Measurements from ENCODE around the gene ATP2B3.
"Not testable (repeated sequence)": the region's sequence is repeated elsewhere in the genome, so short reads cannot be mapped to it uniquely, and the experiment has no call there.

Gene ATP2B3

GRCh38 chrX:153593811-153594500 lies 76.5 kb downstream of the ATP2B3 start:
- DNase-seq (ENCODE audit: low read depth in 2 of 2) = no peak

GRCh38 chrX:153595387-153595786 lies 77.9 kb downstream of the ATP2B3 start:
- DNase-seq (ENCODE audit: low read depth in 2 of 2) = no peak

GRCh38 chrX:153595859-153596857 lies 78.7 kb downstream of the ATP2B3 start:
- no peak for DNase-seq (ENCODE audit: low read depth in 2 of 2)

GRCh38 chrX:153596981-153597750 lies 79.7 kb downstream of the ATP2B3 start:
- DNase-seq (ENCODE audit: low read depth in 2 of 2) = no peak

GRCh38 chrX:153598541-153599191 lies 81.2 kb downstream of the ATP2B3 start, which contains the start of gene CCNQ:
TSS of gene CCNQ (minus strand) at chrX:153599139. CDS start at chrX:153599073, 66 bp downstream.
- no peak for DNase-seq (ENCODE audit: low read depth in 2 of 2)

- peak; percentile 79 to 80 for DNase-seq (ENCODE audit: low read depth in 2 of 2)
Observed at GRCh38 chrX:153599192-153600031, 82.0 kb downstream of the ATP2B3 start.

- DNase-seq (ENCODE audit: low read depth in 2 of 2) = no peak
Observed at GRCh38 chrX:153600032-153600373, 82.6 kb downstream of the ATP2B3 start.

- no peak for DNase-seq (ENCODE audit: low read depth in 2 of 2)
Observed at GRCh38 chrX:153600921-153601320, 83.5 kb downstream of the ATP2B3 start.

- no peak for DNase-seq (ENCODE audit: low read depth in 2 of 2)
Observed at GRCh38 chrX:153601511-153602110, 84.2 kb downstream of the ATP2B3 start.

- no peak for DNase-seq (ENCODE audit: low read depth in 2 of 2)
Observed at GRCh38 chrX:153602601-153603000, 85.2 kb downstream of the ATP2B3 start.

- no peak for DNase-seq (ENCODE audit: low read depth in 2 of 2)
Observed at GRCh38 chrX:153603131-153603656, 85.8 kb downstream of the ATP2B3 start.

- DNase-seq (ENCODE audit: low read depth in 2 of 2) = not testable (repeated sequence)
Observed at GRCh38 chrX:153604666-153605380, 87.4 kb downstream of the ATP2B3 start.

- DNase-seq (ENCODE audit: low read depth in 2 of 2) = no peak
Observed at GRCh38 chrX:153606503-153606902, 89.1 kb downstream of the ATP2B3 start.

GRCh38 chrX:153608376-153608775 lies 90.9 kb downstream of the ATP2B3 start:
- DNase-seq (ENCODE audit: low read depth in 2 of 2) = no peak

- no peak for DNase-seq (ENCODE audit: low read depth in 2 of 2)
Observed at GRCh38 chrX:153608806-153609205, 91.4 kb downstream of the ATP2B3 start.

- DNase-seq (ENCODE audit: low read depth in 2 of 2) = peak; percentile 55 to 62
Observed at GRCh38 chrX:153609917-153610835, 92.7 kb downstream of the ATP2B3 start.

- no peak for DNase-seq (ENCODE audit: low read depth in 2 of 2)
Observed at GRCh38 chrX:153610836-153611213, 93.4 kb downstream of the ATP2B3 start.

Measured in stimulated activated CD8-positive, alpha-beta memory T cell treated with anti-CD3 and anti-CD28 coated beads, Interleukin-2, amount 100 ng/mL, for 48 hours (primary cell).